Right lobe of liver (tissue), 4 donors: ENCODE results near the gene TAMM41.

ENCODE experiments used
- POLR2A ChIP-seq: fragments of 450-650 bp; IDR thresholded peaks from one replicate; pipeline ENCODE4 v1.6.1; 2017; ENCODE audit warnings: antibody characterized with exemption, mild to moderate bottlenecking
- TF ChIP-seq, protein P1 (sequence below), 4 donors: fragments of 200-600 bp in 3 of 4; fragments of 450-650 bp in 1 of 4; IDR thresholded peaks; one replicate each; pipeline versions ENCODE4 v1.5.1 to v1.8.0; 2016 to 2022; ENCODE audit warnings: antibody characterized with exemption in 4 of 4, mild to moderate bottlenecking in 2 of 4
- donor health status: DM: no; HTN: no; CAD: no.
- donor health status: DM: no; HTN: no; CAD: no.
- donor health status: DM: no; HTN: yes; CAD: no.

DNA sequence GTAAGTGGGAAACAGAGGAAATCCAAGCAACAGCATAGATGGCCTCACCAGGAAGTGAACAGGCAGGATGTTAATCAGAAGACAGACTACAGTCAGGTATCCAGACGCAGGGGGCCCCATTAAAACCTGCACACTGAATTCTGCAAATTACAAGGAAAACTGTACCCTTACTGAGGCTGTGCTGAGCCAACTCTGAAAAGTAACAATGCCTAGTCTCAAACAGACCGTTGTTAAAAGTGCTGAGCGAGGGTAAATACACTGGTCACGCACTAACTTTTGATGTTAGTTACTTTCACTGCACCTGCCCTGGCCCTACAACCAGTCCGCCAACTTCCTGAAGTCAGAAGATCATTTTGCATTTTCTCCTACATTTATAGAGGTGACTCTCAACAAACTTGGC is 1.0 kb downstream of the TAMM41 start:
- TF ChIP-seq, protein P1, sequence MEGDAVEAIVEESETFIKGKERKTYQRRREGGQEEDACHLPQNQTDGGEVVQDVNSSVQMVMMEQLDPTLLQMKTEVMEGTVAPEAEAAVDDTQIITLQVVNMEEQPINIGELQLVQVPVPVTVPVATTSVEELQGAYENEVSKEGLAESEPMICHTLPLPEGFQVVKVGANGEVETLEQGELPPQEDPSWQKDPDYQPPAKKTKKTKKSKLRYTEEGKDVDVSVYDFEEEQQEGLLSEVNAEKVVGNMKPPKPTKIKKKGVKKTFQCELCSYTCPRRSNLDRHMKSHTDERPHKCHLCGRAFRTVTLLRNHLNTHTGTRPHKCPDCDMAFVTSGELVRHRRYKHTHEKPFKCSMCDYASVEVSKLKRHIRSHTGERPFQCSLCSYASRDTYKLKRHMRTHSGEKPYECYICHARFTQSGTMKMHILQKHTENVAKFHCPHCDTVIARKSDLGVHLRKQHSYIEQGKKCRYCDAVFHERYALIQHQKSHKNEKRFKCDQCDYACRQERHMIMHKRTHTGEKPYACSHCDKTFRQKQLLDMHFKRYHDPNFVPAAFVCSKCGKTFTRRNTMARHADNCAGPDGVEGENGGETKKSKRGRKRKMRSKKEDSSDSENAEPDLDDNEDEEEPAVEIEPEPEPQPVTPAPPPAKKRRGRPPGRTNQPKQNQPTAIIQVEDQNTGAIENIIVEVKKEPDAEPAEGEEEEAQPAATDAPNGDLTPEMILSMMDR (IDR thresholded peaks at IDR 0.05), result no peak
- no peak for TF ChIP-seq POLR2A
